Pulmonary artery endothelial cell (primary cell): Measurements from ENCODE around the gene LDAF1. TPM values are rescaled to one million over a fixed set of nuclear protein-coding genes. Genes with fewer than 3 reads are reported as not detected.
"Not testable (repeated sequence)": the region's sequence is repeated elsewhere in the genome, so short reads cannot be mapped to it uniquely, and the experiment has no call there.

ENCODE experiments used
- DNase-seq: peaks from one replicate; pipeline ENCODE4 v3.0.0-alpha.2; 2011; ENCODE audit warnings: low read depth, low spot score
- total RNA-seq: library from RNA; depleted of rRNA; stranded (reverse); fragments of >200 nt; gene quantifications from 2 replicates; pipeline ENCODE4 v1.2.3, GENCODE V29; 2014

The LDAF1 gene
- total RNA-seq, 1 donor from 2014 or later: 46.4 TPM

- DNase-seq: no peak
Observed at GRCh38 chr16:21161211-21161610, 2.7 kb downstream of the LDAF1 start.

DNA sequence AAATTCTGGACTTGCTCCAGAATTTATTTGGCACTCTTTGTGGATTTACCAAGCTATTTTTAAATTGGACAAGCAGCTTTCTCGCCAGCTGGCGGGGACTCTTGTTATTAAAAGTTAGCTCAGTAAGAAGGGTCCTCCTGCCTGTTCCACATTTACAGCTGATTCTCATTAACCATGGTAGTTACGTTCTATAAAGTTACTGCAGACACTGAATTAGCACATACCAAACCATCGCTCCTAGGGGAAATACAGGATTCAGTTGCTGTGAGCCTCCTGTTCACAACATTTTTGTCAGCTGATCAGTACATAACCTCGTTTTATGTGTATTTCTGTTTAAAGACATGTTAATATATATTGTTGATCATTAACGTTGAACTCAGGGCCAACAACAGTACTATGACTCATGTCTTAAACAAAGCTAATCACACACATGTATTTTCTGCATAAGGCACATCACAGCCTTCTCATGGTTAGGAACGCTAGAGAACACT lies 4.2 kb downstream of the LDAF1 start:
- no peak for DNase-seq

GRCh38 chr16:21163576-21163975 lies 5.1 kb downstream of the LDAF1 start:
- no peak for DNase-seq

DNA sequence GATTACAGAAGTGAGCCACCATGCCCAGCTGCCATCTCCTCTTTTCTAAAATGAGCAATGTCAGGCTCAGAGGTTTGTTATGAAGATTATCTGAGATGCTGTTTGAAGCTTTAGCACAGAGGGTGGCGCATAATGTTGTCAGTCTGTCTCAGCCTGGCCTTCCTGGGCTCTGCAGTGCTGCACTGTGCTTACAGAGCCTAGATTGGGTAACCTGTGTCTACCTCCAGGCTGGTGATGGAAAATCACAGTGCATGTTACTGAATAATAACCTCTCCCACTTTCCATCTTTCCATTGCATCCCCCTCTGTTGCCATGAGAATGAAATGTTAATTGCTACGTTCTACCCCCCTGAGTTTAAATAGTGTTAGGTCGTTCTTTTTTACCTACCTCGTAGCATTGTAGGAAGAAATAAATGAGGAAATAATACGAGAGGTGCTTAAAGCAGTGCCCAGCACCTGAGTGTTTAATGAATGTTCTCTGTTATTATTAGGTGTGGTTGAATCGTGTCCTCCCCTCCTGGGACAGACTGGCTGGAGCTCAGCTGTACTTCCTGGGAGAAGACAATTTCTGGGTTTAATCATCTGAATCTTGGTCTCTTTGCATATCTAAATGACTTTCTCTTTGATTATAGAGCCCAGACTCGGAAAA lies 6.2 kb downstream of the LDAF1 start:
- DNase-seq: no peak

- no peak for DNase-seq
Observed at GRCh38 chr16:21166561-21166961, 8.1 kb downstream of the LDAF1 start.

DNA sequence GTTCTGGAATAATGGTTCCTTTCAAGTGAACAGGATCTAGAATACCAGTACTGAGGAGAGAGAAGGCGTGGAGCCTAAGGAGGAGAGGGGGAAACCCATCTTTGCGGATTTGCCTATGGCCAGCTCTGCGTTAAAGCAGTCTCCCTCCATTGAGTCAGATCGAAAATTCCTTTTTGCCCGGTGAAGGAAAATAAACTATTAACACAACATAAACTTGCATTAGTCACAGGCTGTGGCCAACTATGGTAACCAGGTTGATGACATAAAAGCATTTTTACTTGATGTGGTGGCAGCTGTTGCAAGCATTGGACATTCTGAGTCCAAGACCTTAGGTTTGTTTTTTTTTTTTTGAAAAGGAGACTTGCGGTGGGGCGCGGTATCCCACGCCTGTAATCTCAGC lies 8.9 kb downstream of the LDAF1 start:
- no peak for DNase-seq

- no peak for DNase-seq
Observed at GRCh38 chr16:21167929-21168602, 9.6 kb downstream of the LDAF1 start.

- no peak for DNase-seq
Observed at GRCh38 chr16:21169249-21169981, 10.9 kb downstream of the LDAF1 start.

- not testable (repeated sequence) for DNase-seq
Observed at GRCh38 chr16:21170116-21170515, 11.6 kb downstream of the LDAF1 start.

DNA sequence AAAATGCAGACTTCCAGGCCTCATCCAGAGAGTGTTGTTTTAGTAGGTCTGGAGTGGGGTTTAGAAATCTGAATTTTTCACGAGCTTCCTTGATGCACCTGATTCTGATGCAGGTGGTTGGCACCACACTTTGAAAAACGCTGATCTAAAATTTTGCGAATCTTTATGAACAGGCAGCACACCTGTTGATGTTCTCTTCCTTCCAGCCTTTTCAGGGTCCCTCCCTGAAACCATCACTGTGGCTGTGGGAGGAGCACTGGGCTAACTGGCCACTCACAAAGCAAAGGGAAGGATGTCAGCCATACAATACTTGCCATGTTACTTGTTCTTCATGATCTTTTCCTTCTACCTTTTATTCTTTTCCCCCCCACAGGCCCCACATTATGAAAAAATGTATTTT lies 14.2 kb downstream of the LDAF1 start:
- no peak for DNase-seq

DNA sequence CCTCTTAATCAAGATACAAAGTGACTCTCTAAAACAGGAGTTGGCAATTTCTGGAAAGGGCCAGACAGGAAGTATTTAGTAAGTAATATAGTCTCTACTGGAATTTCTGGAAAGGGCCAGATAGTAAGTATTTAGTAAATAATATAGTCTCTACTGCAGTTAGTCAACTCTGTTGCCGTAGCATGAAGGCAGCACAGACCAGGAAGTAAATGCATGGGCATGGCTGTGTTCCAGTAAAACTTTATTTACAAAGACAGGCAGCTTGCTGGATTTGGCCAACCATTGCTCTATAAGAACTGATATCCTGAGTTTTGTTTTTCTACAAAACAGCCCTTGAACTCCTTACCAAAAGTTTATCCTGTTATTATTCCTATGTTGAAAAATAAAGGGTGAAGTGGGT lies 16.9 kb downstream of the LDAF1 start:
- DNase-seq: no peak

DNA sequence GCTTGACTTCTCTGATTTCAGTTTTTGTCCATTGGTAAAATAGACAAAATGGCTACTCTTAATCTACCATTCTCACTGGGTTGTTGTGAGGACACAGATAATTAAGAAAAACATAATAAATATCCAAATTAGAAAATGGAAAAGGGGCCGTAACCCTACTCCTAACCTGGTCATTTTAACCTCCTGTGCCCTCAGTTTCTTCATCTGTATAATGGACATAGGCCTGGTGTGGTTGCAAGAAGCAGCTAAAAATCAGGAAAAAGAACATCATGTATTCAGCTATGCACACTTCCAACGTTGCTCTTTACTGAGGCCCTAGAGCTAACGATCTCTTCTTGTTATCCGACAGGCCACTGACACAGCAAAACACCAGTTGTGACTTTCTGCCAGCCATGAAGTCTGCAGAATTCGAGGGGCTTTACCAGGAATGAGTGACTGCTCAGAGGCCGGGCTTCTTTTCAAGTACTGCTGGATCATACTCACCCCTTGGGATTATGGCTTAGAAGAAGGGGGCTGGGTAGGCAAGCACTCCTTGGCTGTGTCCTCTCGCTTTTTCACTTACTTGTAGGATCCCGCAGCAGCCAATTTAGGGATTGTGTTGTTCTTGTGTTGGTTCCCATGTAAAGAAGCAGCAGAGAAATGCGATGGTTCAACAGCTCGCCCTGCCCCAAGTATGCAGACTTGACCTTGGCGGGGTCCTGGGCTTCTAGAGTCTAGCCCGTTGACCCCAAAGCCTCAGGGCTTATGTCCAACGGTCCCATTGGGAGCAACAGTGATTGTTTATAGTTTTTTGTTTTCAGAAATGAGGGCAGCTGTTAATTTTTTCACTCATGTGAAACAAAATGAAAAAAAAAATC lies 20.9 kb downstream of the LDAF1 start:
- DNase-seq: no peak

DNA sequence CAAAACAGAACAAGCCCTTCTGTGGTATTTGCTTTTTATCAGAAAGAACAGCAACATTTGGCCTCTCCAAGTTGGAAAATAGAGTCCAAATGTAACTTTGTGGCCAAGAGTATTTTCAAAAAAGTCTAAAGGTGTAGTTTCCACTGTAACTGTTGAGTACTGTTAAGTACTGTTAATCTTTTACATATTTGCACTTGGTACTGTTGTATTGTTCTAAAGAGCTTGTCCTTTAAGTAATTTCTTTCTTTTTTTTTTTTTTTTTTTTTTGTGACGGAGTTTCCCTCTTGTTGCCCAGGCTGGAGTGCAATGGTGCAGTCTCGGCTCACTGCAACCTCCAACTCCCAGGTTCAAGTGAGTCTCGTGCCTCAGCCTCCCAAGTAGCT lies 21.5 kb downstream of the LDAF1 start:
- DNase-seq: no peak

DNA sequence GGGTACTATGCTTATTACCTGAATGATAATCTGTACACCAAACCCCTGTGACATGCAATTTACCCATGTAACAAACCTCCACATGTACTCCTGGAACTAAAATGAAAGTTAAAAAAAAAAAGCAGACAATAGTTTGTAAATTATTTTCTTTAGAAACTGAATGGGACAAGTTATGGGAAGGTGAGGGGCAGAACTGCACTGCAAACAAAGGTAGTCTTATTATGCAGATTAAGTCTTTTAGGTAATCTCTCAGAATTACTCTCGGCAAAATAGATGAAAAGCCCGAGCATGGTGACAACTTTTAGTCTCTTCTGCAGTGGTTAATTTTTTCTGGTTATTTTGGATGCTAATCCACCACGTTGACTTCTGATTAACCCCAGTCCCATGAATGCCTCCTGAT lies 25.5 kb downstream of the LDAF1 start:
- DNase-seq: no peak

DNA sequence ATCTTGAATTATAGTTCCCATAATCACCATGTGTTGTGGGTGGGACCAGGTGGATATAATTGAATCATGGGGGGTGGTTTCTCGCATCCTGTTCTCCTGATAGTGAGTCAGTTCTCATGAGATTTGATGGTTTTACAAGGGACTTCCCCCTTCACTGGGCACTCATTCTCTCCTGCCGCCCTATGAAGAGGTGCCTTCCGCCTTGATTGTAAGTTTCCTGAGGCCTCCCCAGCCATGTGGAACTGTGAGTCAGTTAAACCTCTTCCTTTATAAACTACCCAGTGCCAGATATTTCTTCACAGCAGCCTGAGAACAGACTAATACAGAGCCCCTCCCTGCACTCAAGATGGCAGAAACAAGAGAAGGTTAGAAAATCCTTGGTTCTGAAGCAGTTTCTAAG lies 26.4 kb downstream of the LDAF1 start:
- DNase-seq: no peak

- no peak for DNase-seq
Observed at GRCh38 chr16:21185659-21186325, 27.3 kb downstream of the LDAF1 start.

GRCh38 chr16:21186326-21186691 lies 27.8 kb downstream of the LDAF1 start:
- no peak for DNase-seq

DNA sequence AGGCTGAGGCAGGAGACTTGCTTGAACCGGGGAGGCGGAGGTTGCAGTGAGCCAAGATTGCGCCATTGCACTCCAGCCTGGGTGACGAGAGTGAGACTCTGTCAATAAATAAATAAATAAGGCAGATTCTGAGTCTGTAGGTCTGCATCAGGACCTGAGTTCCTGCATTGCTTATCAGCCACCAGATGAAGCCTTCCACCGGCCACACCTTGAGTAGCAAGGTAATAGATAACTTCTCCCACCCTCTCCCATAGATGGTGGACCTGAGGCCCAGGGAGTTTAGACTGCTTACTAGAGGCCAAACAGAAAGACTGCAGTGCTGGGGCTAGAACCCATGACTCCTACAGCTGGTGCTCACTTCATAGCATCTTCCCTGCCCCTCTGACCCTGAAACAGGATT lies 30.8 kb downstream of the LDAF1 start:
- DNase-seq: no peak

GRCh38 chr16:21190013-21190412 lies 31.5 kb downstream of the LDAF1 start:
- no peak for DNase-seq

- DNase-seq: no peak
Observed at GRCh38 chr16:21190599-21190998, 32.1 kb downstream of the LDAF1 start.

- no peak for DNase-seq
Observed at GRCh38 chr16:21192991-21193390, 34.5 kb downstream of the LDAF1 start.
